Heart right ventricle (tissue), 16 donors: Measurements from ENCODE around the gene GLIPR1L1. TPM values are rescaled to one million over a fixed set of nuclear protein-coding genes. Genes with fewer than 3 reads are reported as not detected.

ENCODE experiments used
- ATAC-seq, 8 donors: fragments of 200-7000 bp; cut with Tn5 transposase; one replicate each; pipeline ENCODE4 v1.9.1; 2020; ENCODE audit warnings: mild to moderate bottlenecking in 8 of 8, moderate library complexity in 8 of 8, moderate number of reproducible peaks in 1 of 8
- DNase-seq, 2 donors: peaks; one replicate each; pipeline ENCODE4 v3.0.0-alpha.2; 2020
- H3K27ac ChIP-seq, 10 donors: fragments of 200-600 bp; sonication (generic) in 2 of 10; one replicate each; pipeline versions ENCODE4 v1.5.0 to v1.8.0; 2020 to 2022; ENCODE audit warnings: mild to moderate bottlenecking in 3 of 10
- H3K27me3 ChIP-seq, 7 donors: fragments of 200-600 bp; one replicate each; pipeline ENCODE4 v1.8.0; 2021 to 2022; ENCODE audit warnings: mild to moderate bottlenecking in 2 of 7
- H3K36me3 ChIP-seq, 9 donors: fragments of 200-600 bp; sonication (generic) in 1 of 9; one replicate each; pipeline versions ENCODE4 v1.5.0 to v1.8.0; 2020 to 2022; ENCODE audit warnings: mild to moderate bottlenecking in 2 of 9
- H3K4me1 ChIP-seq, 9 donors: fragments of 200-600 bp; sonication (generic) in 1 of 9; one replicate each; pipeline versions ENCODE4 v1.5.0 to v1.8.0; 2020 to 2022; ENCODE audit warnings: mild to moderate bottlenecking in 4 of 9
- H3K4me3 ChIP-seq, 10 donors: fragments of 200-600 bp; sonication (generic) in 2 of 10; one replicate each; pipeline versions ENCODE4 v1.5.0 to v1.8.0; 2020 to 2022; ENCODE audit warnings: mild to moderate bottlenecking in 7 of 10, moderate library complexity in 2 of 10
- H3K9me3 ChIP-seq, 11 donors: fragments of 200-600 bp in 10 of 11; sonication (generic) in 2 of 11; one replicate each; pipeline versions ENCODE4 v1.5.0 to v1.8.0; 2013 to 2022; ENCODE audit warnings: mild to moderate bottlenecking in 2 of 11, control low read depth in 1 of 11, moderate library complexity in 1 of 11
- WGBS, 2 donors: extraction: QIAGEN DNeasy Blood & Tissue Kit; methylation state at CpG; one replicate each; pipeline ENCODE4 v1.1.7; 2013; ENCODE audit warnings: inconsistent platforms in 1 of 2; 5-methylcytosine and 5-hydroxymethylcytosine counted together
- intact Hi-C, 10 donors: fragments of 100-400 bp; cut with DNase I; formaldehyde crosslinking; loops; one replicate each; pipeline versions ENCODE4 v1.11.1 to v1.14.2; 2022
- long read RNA-seq, 3 donors: library from polyadenylated mRNA; unstranded; transcript quantifications; one replicate each; pipeline ENCODE4 v2.0.0, GENCODE V29; 2020 to 2021
- polyA plus RNA-seq, 2 donors: library from polyadenylated mRNA; stranded (reverse); fragments of 200-250 nt; gene quantifications; one replicate each; pipeline ENCODE4 v1.2.3, GENCODE V29; 2013
- total RNA-seq, 10 donors: library from RNA; stranded (reverse); fragmentation: NEBNext Ultra II Directional in 3 of 10; extraction: Animal tissue kit (Norgen Biotek cat#: 25700) in 3 of 10; gene quantifications; one replicate each; pipeline versions ENCODE4 v1.2.1 to v1.2.4, GENCODE V29; 2021 to 2023
- TF ChIP-seq, protein P1 (sequence below), 9 donors: fragments of 200-600 bp; sonication (generic) in 2 of 9; IDR thresholded peaks; one replicate each; pipeline versions ENCODE4 v1.5.0 to v1.8.0; 2021 to 2022; ENCODE audit warnings: antibody characterized with exemption in 9 of 9, mild to moderate bottlenecking in 5 of 9, moderate library complexity in 1 of 9
- donor health status: Arrhythmogenic right ventricular cardiomyopathy.
- donor health status: ischemic (EF 13 %, LVEDD 7.1; RV severe dilation, severe dysfunction).
- donor health status: healthy with polysubstance abuse.
- donor health status: DM: no; HTN: yes; CAD: no.
- donor health status: DM: no; HTN: no; CAD: no.
- donor health status: ischemic (EF 25% LVEDD 6.9; RV normal size, moderate dysfunction).
- donor health status: ischemic (EF 25% LVEDD 5.7; RV mildly dilated, moderate dysfunction).
- donor health status: healthy.
- donor health status: DM: yes; HTN: yes; CAD: no.
- donor health status: Ischemic cardiomyopathy.
- donor health status: ischemic (EF 35%, LVEDD 5.7; RV mildly dilated, moderate dysfunction).
- donor health status: nonischemic (EF 11% LVEDD 7.7; RV severe dilation, severe dysfunction).
- donor health status: DM: yes; HTN: yes; CAD: no.
- donor health status: PGD.
- donor health status: ischemic (EF 29% LVEDD 5.4; RV normal size, mild dysfunction).
- donor health status: nonischemic (EF 23%, LVEDD 6.1; RV moderate dilation, normal function).

Gene GLIPR1L1
- total RNA-seq (not detected), polyA plus RNA-seq (not detected)
- long read RNA-seq, donor 1, result 0 reads
- long read RNA-seq, donor 2, result 0 reads
- long read RNA-seq, donor 3, result 0 reads

DNA sequence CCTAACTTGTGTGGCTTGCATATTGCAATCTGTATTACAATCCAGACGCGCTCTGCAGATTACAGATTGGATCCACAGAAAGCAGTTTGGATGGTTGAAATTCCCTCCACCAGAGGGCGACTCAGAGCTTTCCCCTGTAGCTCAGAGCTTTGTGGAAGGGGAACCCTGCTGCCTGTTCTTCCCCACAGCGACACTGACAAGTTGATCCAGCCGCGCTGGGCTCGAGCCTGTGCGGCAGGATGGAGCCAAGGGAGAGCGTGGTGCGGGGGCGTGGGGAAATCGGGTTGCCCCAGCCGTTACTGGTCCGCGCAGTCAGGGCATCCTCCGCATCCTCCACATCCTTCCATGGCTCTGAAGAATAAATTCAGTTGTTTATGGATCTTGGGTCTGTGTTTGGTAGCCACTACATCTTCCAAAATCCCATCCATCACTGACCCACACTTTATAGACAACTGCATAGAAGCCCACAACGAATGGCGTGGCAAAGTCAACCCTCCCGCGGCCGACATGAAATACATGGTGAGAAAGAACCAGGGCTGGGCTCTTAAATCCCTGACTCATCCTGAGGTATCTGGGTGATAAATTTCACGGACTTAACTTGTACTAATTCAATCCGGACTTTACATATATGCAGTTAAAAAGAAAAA is at the start of gene GLIPR1L1:
GLIPR1L1 (plus strand) TSS at position 287 of the 647 bp plus-strand sequence; CDS start at position 346, 59 bp downstream.
- peak within 1 kb of the TSS in 9 of 10 donors; percentile 15 to 55 (median 52) for H3K4me3 ChIP-seq
- H3K27ac ChIP-seq, result peak within 1 kb of the TSS in 1 of 10 donors; percentile 23
- intact Hi-C loops, result loop anchor here in 7 of 10 donors (2.0 to 10.0 kb wide), 7 partner anchors 50 to 173 kb away; partner anchors contain the start of genes GLIPR1L2 (in 5 of the 7) and GLIPR1 (in 2 of the 7)
- H3K27me3 ChIP-seq, result peaks cover 0 to 4% (median 0%) of the 10 kb centered on the region in 7 donors
- WGBS, 2 donors, result 4 to 5% methylated on average over 23 of the region's 23 CpGs
- TF ChIP-seq, protein P1, sequence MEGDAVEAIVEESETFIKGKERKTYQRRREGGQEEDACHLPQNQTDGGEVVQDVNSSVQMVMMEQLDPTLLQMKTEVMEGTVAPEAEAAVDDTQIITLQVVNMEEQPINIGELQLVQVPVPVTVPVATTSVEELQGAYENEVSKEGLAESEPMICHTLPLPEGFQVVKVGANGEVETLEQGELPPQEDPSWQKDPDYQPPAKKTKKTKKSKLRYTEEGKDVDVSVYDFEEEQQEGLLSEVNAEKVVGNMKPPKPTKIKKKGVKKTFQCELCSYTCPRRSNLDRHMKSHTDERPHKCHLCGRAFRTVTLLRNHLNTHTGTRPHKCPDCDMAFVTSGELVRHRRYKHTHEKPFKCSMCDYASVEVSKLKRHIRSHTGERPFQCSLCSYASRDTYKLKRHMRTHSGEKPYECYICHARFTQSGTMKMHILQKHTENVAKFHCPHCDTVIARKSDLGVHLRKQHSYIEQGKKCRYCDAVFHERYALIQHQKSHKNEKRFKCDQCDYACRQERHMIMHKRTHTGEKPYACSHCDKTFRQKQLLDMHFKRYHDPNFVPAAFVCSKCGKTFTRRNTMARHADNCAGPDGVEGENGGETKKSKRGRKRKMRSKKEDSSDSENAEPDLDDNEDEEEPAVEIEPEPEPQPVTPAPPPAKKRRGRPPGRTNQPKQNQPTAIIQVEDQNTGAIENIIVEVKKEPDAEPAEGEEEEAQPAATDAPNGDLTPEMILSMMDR (IDR thresholded peaks at IDR 0.05), result peak; percentile 86 to 95 (median 93)
- peak; percentile 81 to 92 (median 87) for ATAC-seq
- peaks cover 0 to 13% (median 3%) of the 10 kb centered on the region in 9 donors for H3K4me1 ChIP-seq
- peak; percentile 69 to 91 for DNase-seq
- no peaks in the 10 kb centered on the region for H3K36me3 ChIP-seq
- no peaks in the 10 kb centered on the region for H3K9me3 ChIP-seq

GRCh38 chr12:75288860-75289259 is 45.6 kb upstream of the GLIPR1L1 start:
- H3K36me3 ChIP-seq, result peaks cover 0 to 4% (median 0%) of the 10 kb centered on the region in 9 donors
- H3K27ac ChIP-seq, result no peak overlapping the region
- WGBS, 2 donors, result 63 to 67% methylated on average over 1 of the region's 1 CpG
- H3K9me3 ChIP-seq, result no peaks in the 10 kb centered on the region
- ATAC-seq (no peak), DNase-seq (no peak)
- H3K4me3 ChIP-seq, result no peak overlapping the region
- TF ChIP-seq, protein P1 (IDR thresholded peaks at IDR 0.05), result no peak
- H3K27me3 ChIP-seq, result no peaks in the 10 kb centered on the region
- intact Hi-C loops, result no loop called here
- no peaks in the 10 kb centered on the region for H3K4me1 ChIP-seq

DNA sequence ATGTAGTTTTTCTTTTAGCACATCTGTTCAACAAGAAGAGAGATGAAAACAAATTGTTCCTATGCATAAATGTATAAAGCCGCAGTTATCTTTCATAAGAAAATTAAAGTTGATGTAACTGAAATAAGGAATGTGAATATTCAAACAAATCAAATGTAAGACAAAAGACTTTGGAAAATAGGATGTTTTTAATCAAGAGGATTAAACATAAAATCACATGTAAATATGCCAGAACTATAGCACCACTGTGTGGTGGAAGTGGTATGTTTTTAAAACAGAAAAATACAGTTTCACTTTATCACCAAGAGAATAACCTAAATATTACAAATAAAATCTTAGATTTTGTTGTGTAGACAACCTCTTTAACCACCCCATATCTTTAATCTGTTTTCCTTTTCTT is 44.7 kb upstream of the GLIPR1L1 start:
- Histone ChIP-seq H3K36me3 (peaks cover 0 to 4% (median 0%) of the 10 kb centered on the region in 9 donors), H3K27ac (no peak overlapping the region), H3K4me1 (no peaks in the 10 kb centered on the region), H3K27me3 (no peaks in the 10 kb centered on the region), H3K9me3 (no peaks in the 10 kb centered on the region), H3K4me3 (no peak overlapping the region)
- DNase-seq (no peak), ATAC-seq (no peak)
- TF ChIP-seq, protein P1 (IDR thresholded peaks at IDR 0.05), result peak in 5 of 9 donors; percentile 13 to 47 (median 28)
- 83% methylated on average over 1 of the region's 1 CpG for WGBS, 2 donors
- intact Hi-C loops, result no loop called here

DNA sequence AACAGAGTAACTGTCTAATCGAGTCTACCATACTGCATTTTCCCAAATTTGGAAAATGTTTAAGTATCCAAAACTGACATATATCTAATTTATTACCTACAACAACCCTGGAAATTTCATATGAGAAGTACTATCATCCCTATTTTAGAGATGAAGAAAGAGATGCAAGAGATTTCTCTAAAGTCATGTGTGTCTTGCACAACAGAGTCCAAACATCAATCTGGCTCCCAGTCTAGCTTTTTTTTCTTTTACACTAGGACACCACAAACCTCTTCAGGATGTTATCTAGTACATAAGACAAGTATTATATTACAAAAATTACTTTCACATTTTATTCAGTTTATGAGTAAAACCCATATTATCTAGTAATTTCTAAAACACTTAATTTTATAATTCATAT is 43.5 kb upstream of the GLIPR1L1 start:
- no peaks in the 10 kb centered on the region for H3K27me3 ChIP-seq
- H3K4me3 ChIP-seq, result no peak overlapping the region
- no peak for DNase-seq
- H3K36me3 ChIP-seq, result peaks cover 0 to 4% (median 0%) of the 10 kb centered on the region in 9 donors
- H3K4me1 ChIP-seq, result no peaks in the 10 kb centered on the region
- no peak for ATAC-seq
- H3K27ac ChIP-seq, result no peak overlapping the region
- TF ChIP-seq, protein P1 (IDR thresholded peaks at IDR 0.05), result no peak
- H3K9me3 ChIP-seq, result no peaks in the 10 kb centered on the region
- intact Hi-C loops, result no loop called here
- WGBS, 2 donors, result 88 to 91% methylated on average over 1 of the region's 1 CpG
